Measurements from ENCODE around the gene MRPS2.
"Not testable (repeated sequence)": the region's sequence is repeated elsewhere in the genome, so short reads cannot be mapped to it uniquely, and the experiment has no call there.

The MRPS2 gene

GRCh38 chr9:135546792-135547617 is 46.5 kb downstream of the MRPS2 start:
- not testable (repeated sequence) for ATAC-seq, H3K9me3 Mint-ChIP-seq

GRCh38 chr9:135547756-135548736 is 47.6 kb downstream of the MRPS2 start:
- no peak overlapping the region for H3K4me3 Mint-ChIP-seq
- no peak overlapping the region for H3K27ac Mint-ChIP-seq
- DNase-seq (ENCODE audit: low spot score in 2 of 2), result no peak
- no peaks in the 10 kb centered on the region for H3K4me1 Mint-ChIP-seq
- no peaks in the 10 kb centered on the region for H3K9me3 Mint-ChIP-seq
- ATAC-seq, result no peak
- no peaks in the 10 kb centered on the region for H3K36me3 Mint-ChIP-seq

More at GRCh38 chr9:135546792-135547617, 46.5 kb downstream of the MRPS2 start:
- not testable (repeated sequence) for H3K36me3 Mint-ChIP-seq; H3K4me3 Mint-ChIP-seq; DNase-seq (ENCODE audit: low spot score in 2 of 2); H3K27ac Mint-ChIP-seq; H3K4me1 Mint-ChIP-seq

- not testable (repeated sequence) for DNase-seq (ENCODE audit: low spot score in 2 of 2); H3K9me3 Mint-ChIP-seq; H3K4me1 Mint-ChIP-seq; H3K27ac Mint-ChIP-seq; ATAC-seq; H3K4me3 Mint-ChIP-seq; H3K36me3 Mint-ChIP-seq
Measured at GRCh38 chr9:135549478-135550343, 49.2 kb downstream of the MRPS2 start.

GRCh38 chr9:135550344-135550918 is 49.9 kb downstream of the MRPS2 start:
- Mint-ChIP-seq H3K4me1 (no peaks in the 10 kb centered on the region), H3K27ac (no peak overlapping the region), H3K4me3 (no peak overlapping the region), H3K9me3 (no peaks in the 10 kb centered on the region), H3K36me3 (no peaks in the 10 kb centered on the region)
- DNase-seq (ENCODE audit: low spot score in 2 of 2), result no peak
- no peak for ATAC-seq

- no peak overlapping the region for H3K4me3 Mint-ChIP-seq
- H3K27ac Mint-ChIP-seq, result no peak overlapping the region
- no peaks in the 10 kb centered on the region for H3K36me3 Mint-ChIP-seq
- DNase-seq (ENCODE audit: low spot score in 2 of 2) (no peak), ATAC-seq (no peak)
- H3K4me1 Mint-ChIP-seq, result no peaks in the 10 kb centered on the region
- no peaks in the 10 kb centered on the region for H3K9me3 Mint-ChIP-seq
Measured at GRCh38 chr9:135551031-135551430, 50.5 kb downstream of the MRPS2 start.

GRCh38 chr9:135551456-135551855 is 51.0 kb downstream of the MRPS2 start:
- ATAC-seq, result no peak
- Mint-ChIP-seq H3K27ac (no peak overlapping the region), H3K36me3 (no peaks in the 10 kb centered on the region), H3K4me3 (no peak overlapping the region), H3K9me3 (no peaks in the 10 kb centered on the region), H3K4me1 (no peaks in the 10 kb centered on the region)
- DNase-seq (ENCODE audit: low spot score in 2 of 2), result no peak

GRCh38 chr9:135552021-135552697 is 51.7 kb downstream of the MRPS2 start:
- ATAC-seq, result no peak
- H3K4me1 Mint-ChIP-seq, result no peaks in the 10 kb centered on the region
- DNase-seq (ENCODE audit: low spot score in 2 of 2), result no peak
- no peaks in the 10 kb centered on the region for H3K9me3 Mint-ChIP-seq
- no peak overlapping the region for H3K4me3 Mint-ChIP-seq
- H3K36me3 Mint-ChIP-seq, result no peaks in the 10 kb centered on the region
- H3K27ac Mint-ChIP-seq, result no peak overlapping the region

- no peaks in the 10 kb centered on the region for H3K9me3 Mint-ChIP-seq
- DNase-seq (ENCODE audit: low spot score in 2 of 2), result no peak
- no peak for ATAC-seq
- H3K4me3 Mint-ChIP-seq, result no peak overlapping the region
- no peaks in the 10 kb centered on the region for H3K36me3 Mint-ChIP-seq
- H3K4me1 Mint-ChIP-seq, result no peaks in the 10 kb centered on the region
- no peak overlapping the region for H3K27ac Mint-ChIP-seq
Measured at GRCh38 chr9:135552698-135553171, 52.3 kb downstream of the MRPS2 start.
